ENCODE measurements around the gene KCNC4.

GRCh38 chr1:110192541-110192940 lies 17.6 kb upstream of the KCNC4 start:
- TF ChIP-seq CREM (IDR thresholded peaks at IDR 0.05): no peak
- no peak for TF ChIP-seq CREM (CRISPR knock-in tag; IDR thresholded peaks at IDR 0.05)
- TF ChIP-seq TCF12 (IDR thresholded peaks at IDR 0.05): no peak
- no peak for TF ChIP-seq TCF12 (CRISPR knock-in tag; IDR thresholded peaks at IDR 0.05)
- no peak for TF ChIP-seq TGIF2 (CRISPR knock-in tag; IDR thresholded peaks at IDR 0.05)
- TF ChIP-seq RXRA (CRISPR knock-in tag; IDR thresholded peaks at IDR 0.05): no peak
- no peak for TF ChIP-seq NFYB (CRISPR knock-in tag; IDR thresholded peaks at IDR 0.05)
- no peak for TF ChIP-seq BHLHE40 (IDR thresholded peaks at IDR 0.05; ENCODE audit: low read length)
- TF ChIP-seq CTCF (CRISPR knock-in tag; IDR thresholded peaks at IDR 0.05): no peak
